ENCODE data around the gene TBC1D21.

The TBC1D21 gene

DNA sequence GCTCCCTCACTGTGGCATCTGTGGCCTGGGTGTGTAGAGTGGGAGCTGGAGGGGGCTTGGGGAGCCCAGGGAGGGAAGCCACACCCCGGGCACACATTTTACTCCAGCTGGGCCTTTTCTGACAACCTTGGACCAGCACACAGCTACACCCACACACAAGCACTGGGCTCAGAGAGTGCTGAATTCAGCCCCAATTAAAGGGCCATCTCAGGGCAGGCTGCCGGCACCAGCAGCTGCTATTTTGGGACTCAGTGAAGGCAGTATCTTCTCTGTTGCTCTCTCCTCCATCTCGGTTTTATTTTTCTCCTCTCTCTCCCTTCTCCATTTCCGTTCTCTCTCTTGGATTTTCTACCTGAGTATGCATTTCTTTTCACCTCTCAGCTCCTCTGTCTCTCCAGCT is 19.1 kb upstream of the TBC1D21 start:
- Histone ChIP-seq H3K4me3 (ENCODE audit: low read depth, low read length) (no peak overlapping the region), H3K36me3 (ENCODE audit: control insufficient read depth in 2 of 2, insufficient read depth in 1 of 2, low read length in 2 of 2) (no peaks in the 10 kb centered on the region), H3K9me3 (ENCODE audit: control insufficient read depth, insufficient read depth, low read depth, low read length) (no peaks in the 10 kb centered on the region), H3K4me1 (ENCODE audit: control insufficient read depth, insufficient read depth, low read length) (no peaks in the 10 kb centered on the region), H3K27ac (ENCODE audit: extremely low read depth, low read depth, low read length) (no peak overlapping the region)
- POLR2A ChIA-PET, result no interaction called here
- TF ChIP-seq, protein P1, sequence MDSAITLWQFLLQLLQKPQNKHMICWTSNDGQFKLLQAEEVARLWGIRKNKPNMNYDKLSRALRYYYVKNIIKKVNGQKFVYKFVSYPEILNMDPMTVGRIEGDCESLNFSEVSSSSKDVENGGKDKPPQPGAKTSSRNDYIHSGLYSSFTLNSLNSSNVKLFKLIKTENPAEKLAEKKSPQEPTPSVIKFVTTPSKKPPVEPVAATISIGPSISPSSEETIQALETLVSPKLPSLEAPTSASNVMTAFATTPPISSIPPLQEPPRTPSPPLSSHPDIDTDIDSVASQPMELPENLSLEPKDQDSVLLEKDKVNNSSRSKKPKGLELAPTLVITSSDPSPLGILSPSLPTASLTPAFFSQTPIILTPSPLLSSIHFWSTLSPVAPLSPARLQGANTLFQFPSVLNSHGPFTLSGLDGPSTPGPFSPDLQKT (IDR thresholded peaks at IDR 0.05; ENCODE audit: borderline replicate concordance, low read depth, low read length), result no peak
- TF ChIP-seq ZFHX2 (tag by site-specific recombination; conservative IDR thresholded peaks at IDR 0.05), result peak; percentile 18; the same call in 1 of the 2 replicates
- CTCF ChIA-PET, result interaction anchor here (0.5 kb wide), 1 partner anchor 283 kb away, joined by 3 read pairs; no protein-coding TSS in a partner anchor

DNA sequence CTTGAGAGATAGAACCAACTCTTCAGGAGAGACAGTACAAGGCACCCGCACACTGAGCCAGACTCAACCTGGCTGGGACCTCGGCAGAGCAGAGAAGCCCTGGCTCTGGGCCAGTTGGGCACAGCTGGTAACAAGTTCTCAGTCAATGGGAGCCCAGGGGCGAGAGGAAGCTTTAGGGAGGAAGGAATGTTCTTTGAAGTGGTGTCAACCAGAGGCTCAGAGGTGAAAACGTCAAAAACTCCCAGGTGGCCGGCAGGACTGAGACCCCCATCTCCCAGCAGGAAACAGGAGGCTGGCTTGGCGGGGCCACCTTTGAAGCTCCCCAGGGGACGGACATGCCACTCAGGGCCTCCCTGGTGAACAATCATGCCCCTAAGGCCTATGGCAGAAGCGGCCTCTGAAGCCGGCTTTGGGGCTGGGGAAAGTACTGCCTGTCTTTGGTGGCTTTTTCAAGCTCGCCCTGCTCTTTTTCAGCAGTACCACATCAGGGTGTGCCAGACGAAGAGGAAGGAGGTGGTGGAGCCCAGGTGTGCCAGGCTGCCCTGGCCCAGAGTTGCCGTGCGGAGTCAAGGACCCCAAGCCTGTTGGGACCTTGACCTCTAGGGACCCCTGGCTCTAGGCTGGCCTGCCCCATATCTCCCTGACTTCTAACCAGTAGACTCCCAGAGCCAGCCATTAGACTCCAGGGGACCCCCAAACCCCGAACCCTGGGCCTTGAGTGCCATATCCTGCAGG is 16.7 kb upstream of the TBC1D21 start:
- CTCF ChIA-PET, result interaction anchor here (1.1 kb wide), 1 partner anchor 12 kb away, joined by 3 read pairs; no protein-coding TSS in a partner anchor

DNA sequence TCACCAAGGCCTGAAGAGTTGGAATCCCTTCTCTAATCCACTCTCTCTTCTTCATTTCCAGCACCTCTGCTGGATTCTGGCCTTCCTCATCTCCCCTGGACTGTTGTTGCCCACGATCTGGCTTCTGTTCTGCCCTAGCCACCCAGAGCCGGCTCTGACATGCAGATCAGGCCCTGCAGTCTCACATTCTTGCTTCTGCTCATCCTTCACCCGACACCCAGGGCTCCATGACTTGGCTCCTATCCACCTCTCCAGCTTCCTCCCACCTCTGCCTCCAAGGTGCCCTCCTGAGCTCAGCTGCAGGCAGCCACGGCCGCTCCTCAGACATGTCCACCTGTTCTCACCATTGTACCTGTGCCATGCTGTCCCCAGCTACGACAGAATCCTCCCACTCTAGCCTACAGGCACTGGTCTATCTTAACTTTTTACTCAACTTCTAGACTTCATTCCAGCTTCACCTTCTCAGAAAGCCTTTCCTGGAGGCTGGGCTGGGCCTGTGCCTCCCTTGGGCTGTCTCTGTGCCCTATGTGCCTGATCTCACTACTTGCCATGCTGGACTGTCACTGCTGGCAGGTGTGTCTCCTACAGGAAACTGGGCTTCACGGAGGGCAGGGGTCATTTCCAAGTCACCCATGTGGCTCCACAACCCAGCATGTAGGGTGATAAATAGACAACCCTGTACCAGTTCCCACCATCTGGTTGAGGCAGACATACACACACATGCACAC is 16.0 kb upstream of the TBC1D21 start:
- H3K36me3 ChIP-seq (ENCODE audit: control insufficient read depth in 2 of 2, insufficient read depth in 1 of 2, low read length in 2 of 2), result no peaks in the 10 kb centered on the region
- TF ChIP-seq, protein P2, sequence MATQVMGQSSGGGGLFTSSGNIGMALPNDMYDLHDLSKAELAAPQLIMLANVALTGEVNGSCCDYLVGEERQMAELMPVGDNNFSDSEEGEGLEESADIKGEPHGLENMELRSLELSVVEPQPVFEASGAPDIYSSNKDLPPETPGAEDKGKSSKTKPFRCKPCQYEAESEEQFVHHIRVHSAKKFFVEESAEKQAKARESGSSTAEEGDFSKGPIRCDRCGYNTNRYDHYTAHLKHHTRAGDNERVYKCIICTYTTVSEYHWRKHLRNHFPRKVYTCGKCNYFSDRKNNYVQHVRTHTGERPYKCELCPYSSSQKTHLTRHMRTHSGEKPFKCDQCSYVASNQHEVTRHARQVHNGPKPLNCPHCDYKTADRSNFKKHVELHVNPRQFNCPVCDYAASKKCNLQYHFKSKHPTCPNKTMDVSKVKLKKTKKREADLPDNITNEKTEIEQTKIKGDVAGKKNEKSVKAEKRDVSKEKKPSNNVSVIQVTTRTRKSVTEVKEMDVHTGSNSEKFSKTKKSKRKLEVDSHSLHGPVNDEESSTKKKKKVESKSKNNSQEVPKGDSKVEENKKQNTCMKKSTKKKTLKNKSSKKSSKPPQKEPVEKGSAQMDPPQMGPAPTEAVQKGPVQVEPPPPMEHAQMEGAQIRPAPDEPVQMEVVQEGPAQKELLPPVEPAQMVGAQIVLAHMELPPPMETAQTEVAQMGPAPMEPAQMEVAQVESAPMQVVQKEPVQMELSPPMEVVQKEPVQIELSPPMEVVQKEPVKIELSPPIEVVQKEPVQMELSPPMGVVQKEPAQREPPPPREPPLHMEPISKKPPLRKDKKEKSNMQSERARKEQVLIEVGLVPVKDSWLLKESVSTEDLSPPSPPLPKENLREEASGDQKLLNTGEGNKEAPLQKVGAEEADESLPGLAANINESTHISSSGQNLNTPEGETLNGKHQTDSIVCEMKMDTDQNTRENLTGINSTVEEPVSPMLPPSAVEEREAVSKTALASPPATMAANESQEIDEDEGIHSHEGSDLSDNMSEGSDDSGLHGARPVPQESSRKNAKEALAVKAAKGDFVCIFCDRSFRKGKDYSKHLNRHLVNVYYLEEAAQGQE (tag by site-specific recombination; IDR thresholded peaks at IDR 0.05), result no peak
- no peak for TF ChIP-seq ZNF670 (tag by site-specific recombination; IDR thresholded peaks at IDR 0.05; ENCODE audit: low read depth)
- TF ChIP-seq ZNF629 (tag by site-specific recombination; IDR thresholded peaks at IDR 0.05), result no peak
- TF ChIP-seq ZNF677 (tag by site-specific recombination; IDR thresholded peaks at IDR 0.05), result no peak
- TF ChIP-seq ZNF558 (tag by site-specific recombination; IDR thresholded peaks at IDR 0.05), result no peak
- no peak for TF ChIP-seq ZNF335 (tag by site-specific recombination; conservative IDR thresholded peaks at IDR 0.05)
- TF ChIP-seq ZNF214 (tag by site-specific recombination; IDR thresholded peaks at IDR 0.05; ENCODE audit: borderline replicate concordance), result no peak
- TF ChIP-seq, protein P3, sequence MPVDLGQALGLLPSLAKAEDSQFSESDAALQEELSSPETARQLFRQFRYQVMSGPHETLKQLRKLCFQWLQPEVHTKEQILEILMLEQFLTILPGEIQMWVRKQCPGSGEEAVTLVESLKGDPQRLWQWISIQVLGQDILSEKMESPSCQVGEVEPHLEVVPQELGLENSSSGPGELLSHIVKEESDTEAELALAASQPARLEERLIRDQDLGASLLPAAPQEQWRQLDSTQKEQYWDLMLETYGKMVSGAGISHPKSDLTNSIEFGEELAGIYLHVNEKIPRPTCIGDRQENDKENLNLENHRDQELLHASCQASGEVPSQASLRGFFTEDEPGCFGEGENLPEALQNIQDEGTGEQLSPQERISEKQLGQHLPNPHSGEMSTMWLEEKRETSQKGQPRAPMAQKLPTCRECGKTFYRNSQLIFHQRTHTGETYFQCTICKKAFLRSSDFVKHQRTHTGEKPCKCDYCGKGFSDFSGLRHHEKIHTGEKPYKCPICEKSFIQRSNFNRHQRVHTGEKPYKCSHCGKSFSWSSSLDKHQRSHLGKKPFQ (tag by site-specific recombination; IDR thresholded peaks at IDR 0.05), result no peak
- no peak for TF ChIP-seq OVOL3 (tag by site-specific recombination; IDR thresholded peaks at IDR 0.05)
- no peak for TF ChIP-seq ZNF239 (tag by site-specific recombination; IDR thresholded peaks at IDR 0.05)
- TF ChIP-seq ZFP37 (tag by site-specific recombination; IDR thresholded peaks at IDR 0.05), result no peak
- TF ChIP-seq ZNF555 (tag by site-specific recombination; conservative IDR thresholded peaks at IDR 0.05), result no peak
- TF ChIP-seq ZNF140 (tag by site-specific recombination; IDR thresholded peaks at IDR 0.05), result no peak
- ChIA-PET CTCF (interaction anchor here (0.9 to 1.1 kb wide), 2 partner anchors 11 to 41 kb away, joined by 3 to 4 read pairs; no protein-coding TSS in a partner anchor), POLR2A (no interaction called here)
- no peak overlapping the region for H3K4me3 ChIP-seq (ENCODE audit: low read depth, low read length)
- H3K27ac ChIP-seq (ENCODE audit: extremely low read depth, low read depth, low read length), result no peak overlapping the region
- H3K9me3 ChIP-seq (ENCODE audit: control insufficient read depth, insufficient read depth, low read depth, low read length), result no peaks in the 10 kb centered on the region
- no peaks in the 10 kb centered on the region for H3K4me1 ChIP-seq (ENCODE audit: control insufficient read depth, insufficient read depth, low read length)

More for the DNA sequence above, 16.7 kb upstream of the TBC1D21 start:
- TF ChIP-seq GLIS1 (tag by site-specific recombination; IDR thresholded peaks at IDR 0.05), result 0 out of 2 replicates have a peak, but pooled peaks have one; percentile 13
- peak; percentile 93 for TF ChIP-seq ZIC2 (tag by site-specific recombination; IDR thresholded peaks at IDR 0.05)
- no peak for TF ChIP-seq ZNF426 (tag by site-specific recombination; IDR thresholded peaks at IDR 0.05)
- Histone ChIP-seq H3K4me1 (ENCODE audit: control insufficient read depth, insufficient read depth, low read length) (no peaks in the 10 kb centered on the region), H3K36me3 (ENCODE audit: control insufficient read depth in 2 of 2, insufficient read depth in 1 of 2, low read length in 2 of 2) (no peaks in the 10 kb centered on the region), H3K9me3 (ENCODE audit: control insufficient read depth, insufficient read depth, low read depth, low read length) (no peaks in the 10 kb centered on the region), H3K4me3 (ENCODE audit: low read depth, low read length) (no peak overlapping the region), H3K27ac (ENCODE audit: extremely low read depth, low read depth, low read length) (no peak overlapping the region)
- POLR2A ChIA-PET, result no interaction called here

Data from HEK293 (cell line).